Osteoblast (primary cell): ENCODE measurements around the gene MYO10. TPM values are rescaled to one million over a fixed set of nuclear protein-coding genes. Genes with fewer than 3 reads are reported as not detected.

Experiments used
- DNase-seq: peaks from one replicate; pipeline ENCODE4 v3.0.0; 2011; ENCODE audit warnings: low spot score, mixed read lengths; ENCODE audit not compliant: insufficient read length; ENCODE audit errors: missing footprints
- H2AFZ ChIP-seq: 2 replicates; pipeline ENCODE4 v1.6.0; 2011; ENCODE audit warnings: mild to moderate bottlenecking, low read length
- H3K27ac ChIP-seq: 2 replicates; pipeline ENCODE4 v1.5.1; 2011; ENCODE audit warnings: mild to moderate bottlenecking, low read depth, low read length, moderate library complexity
- H3K27me3 ChIP-seq: 2 replicates; pipeline ENCODE4 v1.6.0; 2012; ENCODE audit warnings: mild to moderate bottlenecking, control low read depth, inconsistent platforms, low read length, moderate library complexity; ENCODE audit not compliant: insufficient read depth
- H3K36me3 ChIP-seq: 2 replicates; pipeline ENCODE4 v1.5.1; 2011; ENCODE audit warnings: mild to moderate bottlenecking, low read length, control low read depth, moderate library complexity; ENCODE audit not compliant: insufficient read depth
- H3K4me1 ChIP-seq: 2 replicates; pipeline ENCODE4 v1.5.1; 2011; ENCODE audit warnings: mild to moderate bottlenecking, low read length, control low read depth, moderate library complexity; ENCODE audit not compliant: insufficient read depth
- H3K4me2 ChIP-seq: 2 replicates; pipeline ENCODE4 v1.6.0; 2011; ENCODE audit warnings: mild to moderate bottlenecking, low read length; ENCODE audit not compliant: insufficient read depth
- H3K4me3 ChIP-seq: fragments of 200-600 bp; sonication (generic); 3 replicates; pipeline ENCODE4 v1.5.1; 2012; ENCODE audit warnings: mild to moderate bottlenecking, low read length, inconsistent platforms; ENCODE audit not compliant: insufficient read depth
- H3K79me2 ChIP-seq: 2 replicates; pipeline ENCODE4 v1.6.0; 2012; ENCODE audit warnings: mild to moderate bottlenecking, low read length, control low read depth, inconsistent platforms; ENCODE audit not compliant: insufficient read depth
- H3K9me3 ChIP-seq: 2 replicates; pipeline ENCODE4 v1.5.1; 2011; ENCODE audit warnings: low read depth, low read length, control low read depth
- H4K20me1 ChIP-seq: 2 replicates; pipeline ENCODE4 v1.6.0; 2012; ENCODE audit warnings: mild to moderate bottlenecking, low read length, control low read depth; ENCODE audit not compliant: insufficient read depth
- total RNA-seq: library from RNA; depleted of rRNA; stranded (reverse); fragments of >200 nt; gene quantifications from 2 replicates; pipeline ENCODE4 v1.2.3, GENCODE V29; 2012
- TF ChIP-seq, protein P1 (sequence below): IDR thresholded peaks from 2 replicates; pipeline ENCODE4 v1.5.1; 2011; ENCODE audit warnings: mild to moderate bottlenecking, low read depth, low read length, moderate library complexity; ENCODE audit errors: extremely low read depth

MYO10 gene
- total RNA-seq, 1 donor = 40.9 TPM

DNA sequence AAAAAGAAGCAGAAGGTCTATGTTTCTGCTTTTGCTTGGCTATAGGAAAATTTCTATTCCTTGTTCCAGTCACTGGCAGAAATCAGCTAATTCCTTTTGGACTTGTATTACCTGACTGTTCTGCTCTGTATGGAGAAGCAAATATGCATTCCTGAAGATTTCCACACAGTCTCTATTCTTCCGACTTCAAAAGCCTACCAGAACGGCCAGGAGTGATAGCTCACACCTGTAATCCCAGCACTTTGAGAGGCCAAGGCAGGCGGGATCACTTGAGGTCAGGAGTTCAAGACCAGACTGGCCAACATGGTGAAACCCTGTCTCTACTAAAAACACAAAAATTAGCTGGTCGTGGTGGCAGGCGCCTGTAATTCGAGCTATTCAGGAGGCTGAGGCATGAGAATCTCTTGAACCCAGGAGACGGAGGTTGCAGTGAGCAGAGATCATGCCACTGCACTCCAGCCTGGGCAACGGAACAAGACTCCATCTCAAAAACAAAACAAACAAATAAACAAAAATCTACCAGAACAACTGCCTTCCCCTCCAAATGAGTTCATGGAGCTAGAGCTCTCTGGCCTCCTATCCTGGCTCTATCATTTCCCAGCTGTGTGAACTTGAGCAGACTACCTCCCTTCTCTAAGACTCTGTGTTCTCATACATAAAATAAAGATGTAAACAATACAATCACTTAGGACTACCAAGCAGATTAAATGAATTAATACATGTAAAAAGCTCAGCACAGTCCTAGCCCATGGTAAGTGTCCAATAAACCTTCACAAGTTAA, 17.0 kb downstream of the MYO10 start:
- Histone ChIP-seq H3K4me2 (no peak overlapping the region), H3K4me1 (peaks cover 30% of the 10 kb centered on the region), H3K4me3 (no peak overlapping the region), H3K27me3 (no peaks in the 10 kb centered on the region), H3K79me2 (peaks cover 92% of the 10 kb centered on the region), H4K20me1 (peaks cover 22% of the 10 kb centered on the region), H3K9me3 (no peaks in the 10 kb centered on the region), H3K36me3 (peaks cover 4% of the 10 kb centered on the region), H2AFZ (no peak overlapping the region), H3K27ac (no peak overlapping the region)
- TF ChIP-seq, protein P1, sequence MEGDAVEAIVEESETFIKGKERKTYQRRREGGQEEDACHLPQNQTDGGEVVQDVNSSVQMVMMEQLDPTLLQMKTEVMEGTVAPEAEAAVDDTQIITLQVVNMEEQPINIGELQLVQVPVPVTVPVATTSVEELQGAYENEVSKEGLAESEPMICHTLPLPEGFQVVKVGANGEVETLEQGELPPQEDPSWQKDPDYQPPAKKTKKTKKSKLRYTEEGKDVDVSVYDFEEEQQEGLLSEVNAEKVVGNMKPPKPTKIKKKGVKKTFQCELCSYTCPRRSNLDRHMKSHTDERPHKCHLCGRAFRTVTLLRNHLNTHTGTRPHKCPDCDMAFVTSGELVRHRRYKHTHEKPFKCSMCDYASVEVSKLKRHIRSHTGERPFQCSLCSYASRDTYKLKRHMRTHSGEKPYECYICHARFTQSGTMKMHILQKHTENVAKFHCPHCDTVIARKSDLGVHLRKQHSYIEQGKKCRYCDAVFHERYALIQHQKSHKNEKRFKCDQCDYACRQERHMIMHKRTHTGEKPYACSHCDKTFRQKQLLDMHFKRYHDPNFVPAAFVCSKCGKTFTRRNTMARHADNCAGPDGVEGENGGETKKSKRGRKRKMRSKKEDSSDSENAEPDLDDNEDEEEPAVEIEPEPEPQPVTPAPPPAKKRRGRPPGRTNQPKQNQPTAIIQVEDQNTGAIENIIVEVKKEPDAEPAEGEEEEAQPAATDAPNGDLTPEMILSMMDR = no peak
- DNase-seq = no peak

GRCh38 chr5:16918156-16918555, 17.9 kb downstream of the MYO10 start:
- H3K27ac ChIP-seq = peak overlapping the region; percentile 78
- H3K27me3 ChIP-seq = no peaks in the 10 kb centered on the region
- H3K4me3 ChIP-seq = no peak overlapping the region
- H2AFZ ChIP-seq = no peak overlapping the region
- TF ChIP-seq, protein P1 = no peak
- H3K4me2 ChIP-seq = peak overlapping the region; percentile 42
- H3K36me3 ChIP-seq = peaks cover 4% of the 10 kb centered on the region
- H3K4me1 ChIP-seq = peaks cover 38% of the 10 kb centered on the region
- peaks cover 30% of the 10 kb centered on the region for H4K20me1 ChIP-seq
- H3K9me3 ChIP-seq = no peaks in the 10 kb centered on the region
- DNase-seq = peak; percentile 83
- peaks cover 93% of the 10 kb centered on the region for H3K79me2 ChIP-seq

DNA sequence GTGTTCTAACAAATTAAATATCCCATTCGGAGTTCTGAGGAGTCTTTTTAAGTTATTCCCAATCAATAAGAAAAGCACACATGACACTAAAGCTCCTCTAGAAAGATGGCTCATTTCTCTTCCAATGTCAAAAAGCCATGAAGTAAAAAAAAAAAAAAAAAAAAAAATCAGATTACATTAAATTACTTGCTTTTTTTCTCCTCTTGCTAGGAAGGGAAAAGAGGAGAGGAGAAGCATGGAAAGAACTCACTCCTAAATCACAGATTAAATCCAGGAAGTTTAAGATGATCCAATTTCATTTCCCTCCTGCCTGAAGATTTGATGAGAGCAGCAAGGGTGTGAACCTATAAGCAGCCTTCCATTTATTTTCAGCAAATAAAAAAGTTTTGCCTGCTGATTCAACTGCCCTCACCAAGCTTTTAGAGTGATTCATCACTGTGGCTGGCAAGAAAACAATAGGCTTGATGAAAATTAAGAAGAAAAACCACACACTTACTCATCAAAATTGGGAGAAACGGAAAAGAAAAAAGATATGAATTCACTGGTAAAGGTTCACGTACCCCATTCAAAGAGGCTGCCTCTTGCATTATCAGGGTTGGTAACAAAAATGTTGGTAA, 19.7 kb downstream of the MYO10 start:
- peaks cover 28% of the 10 kb centered on the region for H4K20me1 ChIP-seq
- no peaks in the 10 kb centered on the region for H3K9me3 ChIP-seq
- DNase-seq = peak; percentile 93
- TF ChIP-seq, protein P1 = no peak
- peak overlapping the region; percentile 22 for H3K4me3 ChIP-seq
- no peaks in the 10 kb centered on the region for H3K27me3 ChIP-seq
- H3K79me2 ChIP-seq = peaks cover 94% of the 10 kb centered on the region
- peak overlapping the region; percentile 70 for H3K4me2 ChIP-seq
- peak overlapping the region; percentile 78 for H3K27ac ChIP-seq
- H3K4me1 ChIP-seq = peaks cover 44% of the 10 kb centered on the region
- no peak overlapping the region for H2AFZ ChIP-seq
- peaks cover 4% of the 10 kb centered on the region for H3K36me3 ChIP-seq

- H4K20me1 ChIP-seq = peaks cover 28% of the 10 kb centered on the region
- H3K27ac ChIP-seq = no peak overlapping the region
- no peak overlapping the region for H2AFZ ChIP-seq
- no peaks in the 10 kb centered on the region for H3K9me3 ChIP-seq
- no peak overlapping the region for H3K4me2 ChIP-seq
- peaks cover 4% of the 10 kb centered on the region for H3K36me3 ChIP-seq
- TF ChIP-seq, protein P1 = no peak
- H3K4me3 ChIP-seq = no peak overlapping the region
- H3K27me3 ChIP-seq = no peaks in the 10 kb centered on the region
- H3K4me1 ChIP-seq = peaks cover 44% of the 10 kb centered on the region
- DNase-seq = no peak
- peaks cover 94% of the 10 kb centered on the region for H3K79me2 ChIP-seq
These were observed 21.5 kb downstream of the MYO10 start for GRCh38 chr5:16914584-16914983.
